ENCODE data around the gene PARS2.

DNA sequence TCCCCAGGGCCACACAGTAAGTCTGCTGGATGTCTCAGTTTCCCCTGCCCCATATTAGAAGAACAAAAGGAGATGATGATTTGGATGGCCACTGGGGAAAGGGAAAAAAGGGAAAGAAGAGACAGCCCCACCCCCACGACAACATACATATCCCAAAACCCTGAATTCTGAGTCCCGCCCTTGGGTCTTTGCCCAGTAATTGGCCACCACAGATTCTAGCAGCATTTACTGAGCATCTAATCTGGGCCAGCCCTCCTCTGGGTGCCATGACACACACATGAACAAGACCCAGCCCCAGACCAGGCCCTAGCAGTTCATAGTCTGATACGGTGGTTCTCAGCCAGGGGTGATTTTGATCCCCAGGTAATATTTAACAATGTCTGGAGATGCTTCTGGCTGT is 53.9 kb downstream of the PARS2 start:
- TF ChIP-seq, protein P1, sequence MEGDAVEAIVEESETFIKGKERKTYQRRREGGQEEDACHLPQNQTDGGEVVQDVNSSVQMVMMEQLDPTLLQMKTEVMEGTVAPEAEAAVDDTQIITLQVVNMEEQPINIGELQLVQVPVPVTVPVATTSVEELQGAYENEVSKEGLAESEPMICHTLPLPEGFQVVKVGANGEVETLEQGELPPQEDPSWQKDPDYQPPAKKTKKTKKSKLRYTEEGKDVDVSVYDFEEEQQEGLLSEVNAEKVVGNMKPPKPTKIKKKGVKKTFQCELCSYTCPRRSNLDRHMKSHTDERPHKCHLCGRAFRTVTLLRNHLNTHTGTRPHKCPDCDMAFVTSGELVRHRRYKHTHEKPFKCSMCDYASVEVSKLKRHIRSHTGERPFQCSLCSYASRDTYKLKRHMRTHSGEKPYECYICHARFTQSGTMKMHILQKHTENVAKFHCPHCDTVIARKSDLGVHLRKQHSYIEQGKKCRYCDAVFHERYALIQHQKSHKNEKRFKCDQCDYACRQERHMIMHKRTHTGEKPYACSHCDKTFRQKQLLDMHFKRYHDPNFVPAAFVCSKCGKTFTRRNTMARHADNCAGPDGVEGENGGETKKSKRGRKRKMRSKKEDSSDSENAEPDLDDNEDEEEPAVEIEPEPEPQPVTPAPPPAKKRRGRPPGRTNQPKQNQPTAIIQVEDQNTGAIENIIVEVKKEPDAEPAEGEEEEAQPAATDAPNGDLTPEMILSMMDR (IDR thresholded peaks at IDR 0.05 in 8 of 11, conservative IDR thresholded peaks at IDR 0.05 in 3 of 11) = no peak
- TF ChIP-seq POLR2AphosphoS5 (IDR thresholded peaks at IDR 0.05) (no peak), POLR2A (IDR thresholded peaks at IDR 0.05) (no peak)
